Neural crest cell (in vitro differentiated cells): ENCODE results near the gene NONO. TPM values are rescaled to one million over a fixed set of nuclear protein-coding genes. Genes with fewer than 3 reads are reported as not detected.
"Not testable (repeated sequence)": the region's sequence is repeated elsewhere in the genome, so short reads cannot be mapped to it uniquely, and the experiment has no call there.

Experiments
- DNase-seq: peaks from one replicate; pipeline ENCODE4 v3.0.0; 2021; ENCODE audit warnings: low read depth, mixed read lengths, low spot score
- H3K27ac Mint-ChIP-seq: one replicate; pipeline ENCODE4 v1.8.0; 2021; ENCODE audit warnings: mild to moderate bottlenecking, mixed read lengths; ENCODE audit not compliant: unreplicated experiment
- H3K27me3 Mint-ChIP-seq: 2 replicates; pipeline ENCODE4 v1.8.0; 2021; ENCODE audit warnings: low read depth, mild to moderate bottlenecking, mixed read lengths
- H3K36me3 Mint-ChIP-seq: 2 replicates; pipeline ENCODE4 v1.8.0; 2021; ENCODE audit warnings: low read depth, mild to moderate bottlenecking, mixed read lengths
- H3K4me1 Mint-ChIP-seq: 2 replicates; pipeline ENCODE4 v1.8.0; 2021; ENCODE audit warnings: mixed read lengths
- H3K4me3 Mint-ChIP-seq: one replicate; pipeline ENCODE4 v1.8.0; 2021; ENCODE audit warnings: mild to moderate bottlenecking, mixed read lengths
- H3K9me3 Mint-ChIP-seq: 2 replicates; pipeline ENCODE4 v1.8.0; 2021; ENCODE audit warnings: mixed read lengths
- total RNA-seq: library from RNA; stranded (reverse); gene quantifications from 2 replicates; pipeline ENCODE4 v1.2.1, GENCODE V29; 2021
- TF ChIP-seq, protein P1 (sequence below): fragments of 200-600 bp; sonication (generic); conservative IDR thresholded peaks from 2 replicates; pipeline ENCODE4 v1.5.0; 2021; ENCODE audit warnings: antibody characterized with exemption, mild to moderate bottlenecking

Gene NONO
- total RNA-seq, 1 donor from 2014 or later: 990 TPM

DNA sequence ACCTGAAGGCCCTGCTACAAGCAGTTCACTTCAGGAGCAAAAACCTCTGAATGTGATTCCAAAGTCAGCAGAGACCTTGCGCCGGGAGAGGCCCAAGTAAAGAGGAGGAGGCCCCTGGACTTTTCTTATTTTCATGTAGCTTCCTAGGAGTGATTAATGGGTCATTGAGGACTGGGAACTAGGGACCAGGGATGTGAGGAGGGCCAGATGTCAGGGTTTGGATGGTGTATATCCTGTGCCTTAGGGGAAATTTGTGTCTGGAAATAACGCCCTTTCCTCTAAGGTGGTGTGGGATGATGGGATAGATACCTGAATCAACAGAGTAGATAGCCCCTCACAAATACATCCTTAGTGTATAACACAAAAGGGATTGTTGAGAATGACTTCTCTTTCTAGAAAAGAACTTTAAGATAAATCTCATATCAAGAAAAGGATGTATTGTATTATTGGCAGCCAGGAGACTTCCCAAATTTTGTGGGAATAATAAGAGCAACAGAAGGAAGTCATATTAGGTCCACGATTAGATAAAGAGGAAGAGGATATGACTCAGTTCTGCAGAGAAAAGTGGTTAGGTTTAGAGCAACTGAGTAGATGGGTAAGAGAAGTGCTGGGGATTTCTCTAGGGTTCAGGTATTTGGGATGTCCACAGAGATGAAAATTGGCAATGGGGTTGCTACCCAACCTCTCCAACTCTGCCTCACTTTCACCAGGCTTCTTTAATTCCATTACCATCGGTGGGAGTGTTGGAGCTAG, 19.2 kb downstream of the NONO start:
- H3K4me1 Mint-ChIP-seq: peaks cover 6% of the 10 kb centered on the region
- H3K27me3 Mint-ChIP-seq: no peaks in the 10 kb centered on the region
- peaks cover 37% of the 10 kb centered on the region for H3K36me3 Mint-ChIP-seq
- DNase-seq: no peak
- no peak overlapping the region for H3K27ac Mint-ChIP-seq
- H3K4me3 Mint-ChIP-seq: peak overlapping the region; percentile 23
- TF ChIP-seq, protein P1, sequence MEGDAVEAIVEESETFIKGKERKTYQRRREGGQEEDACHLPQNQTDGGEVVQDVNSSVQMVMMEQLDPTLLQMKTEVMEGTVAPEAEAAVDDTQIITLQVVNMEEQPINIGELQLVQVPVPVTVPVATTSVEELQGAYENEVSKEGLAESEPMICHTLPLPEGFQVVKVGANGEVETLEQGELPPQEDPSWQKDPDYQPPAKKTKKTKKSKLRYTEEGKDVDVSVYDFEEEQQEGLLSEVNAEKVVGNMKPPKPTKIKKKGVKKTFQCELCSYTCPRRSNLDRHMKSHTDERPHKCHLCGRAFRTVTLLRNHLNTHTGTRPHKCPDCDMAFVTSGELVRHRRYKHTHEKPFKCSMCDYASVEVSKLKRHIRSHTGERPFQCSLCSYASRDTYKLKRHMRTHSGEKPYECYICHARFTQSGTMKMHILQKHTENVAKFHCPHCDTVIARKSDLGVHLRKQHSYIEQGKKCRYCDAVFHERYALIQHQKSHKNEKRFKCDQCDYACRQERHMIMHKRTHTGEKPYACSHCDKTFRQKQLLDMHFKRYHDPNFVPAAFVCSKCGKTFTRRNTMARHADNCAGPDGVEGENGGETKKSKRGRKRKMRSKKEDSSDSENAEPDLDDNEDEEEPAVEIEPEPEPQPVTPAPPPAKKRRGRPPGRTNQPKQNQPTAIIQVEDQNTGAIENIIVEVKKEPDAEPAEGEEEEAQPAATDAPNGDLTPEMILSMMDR: no peak
- H3K9me3 Mint-ChIP-seq: no peaks in the 10 kb centered on the region

DNA sequence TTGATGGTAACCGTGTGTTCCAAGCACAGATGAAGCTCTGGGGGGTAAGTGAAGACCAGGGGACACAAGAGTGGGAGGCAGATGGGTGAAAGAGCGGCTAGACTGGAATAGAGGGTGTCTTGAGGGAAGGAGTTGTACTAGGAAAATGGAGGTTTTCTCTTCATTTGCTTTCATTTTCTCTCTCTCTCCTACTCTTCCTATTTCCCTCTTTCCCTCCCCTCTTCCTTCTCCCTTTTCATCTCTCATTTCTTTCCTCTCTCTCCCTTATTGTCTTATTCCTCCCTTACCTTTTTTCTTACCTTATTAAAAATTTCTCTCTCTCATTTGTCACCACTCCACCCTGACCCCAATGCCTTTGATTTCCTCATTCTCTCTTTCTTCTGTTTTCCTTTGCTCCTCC, 21.1 kb downstream of the NONO start:
- H3K27me3 Mint-ChIP-seq: no peaks in the 10 kb centered on the region
- H3K36me3 Mint-ChIP-seq: peaks cover 32% of the 10 kb centered on the region
- no peaks in the 10 kb centered on the region for H3K9me3 Mint-ChIP-seq
- no peak overlapping the region for H3K4me3 Mint-ChIP-seq
- DNase-seq: no peak
- no peak overlapping the region for H3K27ac Mint-ChIP-seq
- H3K4me1 Mint-ChIP-seq: peaks cover 6% of the 10 kb centered on the region
- TF ChIP-seq, protein P1: no peak

DNA sequence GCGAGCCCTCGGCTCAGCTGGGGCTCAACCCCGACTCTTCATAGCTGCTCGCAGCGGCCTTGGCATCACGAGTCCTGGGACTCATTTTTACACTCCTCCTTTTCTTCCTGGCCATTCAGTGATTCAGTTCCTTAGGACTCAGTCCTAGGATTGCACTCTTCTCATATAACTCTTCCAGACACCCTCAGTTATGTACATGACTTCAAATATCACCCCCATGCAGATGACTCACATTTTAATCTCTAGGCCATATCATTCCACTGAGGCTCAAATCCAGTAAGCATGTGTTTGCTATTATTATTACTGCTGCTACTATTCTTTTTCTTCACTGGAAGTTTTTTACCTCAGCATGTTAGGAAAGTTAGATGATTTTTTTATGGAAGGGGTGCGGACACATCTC, 32.5 kb downstream of the NONO start:
- H3K9me3 Mint-ChIP-seq: peaks cover 3% of the 10 kb centered on the region
- no peak for DNase-seq
- peaks cover 14% of the 10 kb centered on the region for H3K36me3 Mint-ChIP-seq
- no peak overlapping the region for H3K4me3 Mint-ChIP-seq
- no peak overlapping the region for H3K27ac Mint-ChIP-seq
- TF ChIP-seq, protein P1: no peak
- no peaks in the 10 kb centered on the region for H3K4me1 Mint-ChIP-seq
- H3K27me3 Mint-ChIP-seq: no peaks in the 10 kb centered on the region

DNA sequence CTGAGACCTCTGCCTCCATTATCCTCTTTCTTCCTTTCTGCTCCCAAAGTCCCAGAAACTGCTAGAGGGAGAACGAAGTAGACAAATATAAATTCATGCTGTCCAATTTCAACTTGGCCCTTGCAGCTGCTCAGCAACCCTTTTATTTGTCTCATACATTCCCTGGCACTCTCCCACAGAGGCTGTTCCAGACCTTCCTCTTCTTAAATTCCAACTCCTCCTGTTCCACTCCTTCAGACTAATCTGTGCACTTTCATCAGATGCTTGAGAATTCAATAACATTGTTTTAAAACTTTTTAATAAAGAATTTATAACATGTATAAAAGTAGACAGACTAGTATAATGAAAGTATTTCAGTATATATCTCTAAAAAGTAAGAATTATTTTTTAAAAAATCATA, 33.5 kb downstream of the NONO start:
- not testable (repeated sequence) for H3K9me3 Mint-ChIP-seq, H3K4me1 Mint-ChIP-seq, DNase-seq, H3K27ac Mint-ChIP-seq, H3K27me3 Mint-ChIP-seq, H3K4me3 Mint-ChIP-seq
- H3K36me3 Mint-ChIP-seq: peaks cover 15% of the 10 kb centered on the region

DNA sequence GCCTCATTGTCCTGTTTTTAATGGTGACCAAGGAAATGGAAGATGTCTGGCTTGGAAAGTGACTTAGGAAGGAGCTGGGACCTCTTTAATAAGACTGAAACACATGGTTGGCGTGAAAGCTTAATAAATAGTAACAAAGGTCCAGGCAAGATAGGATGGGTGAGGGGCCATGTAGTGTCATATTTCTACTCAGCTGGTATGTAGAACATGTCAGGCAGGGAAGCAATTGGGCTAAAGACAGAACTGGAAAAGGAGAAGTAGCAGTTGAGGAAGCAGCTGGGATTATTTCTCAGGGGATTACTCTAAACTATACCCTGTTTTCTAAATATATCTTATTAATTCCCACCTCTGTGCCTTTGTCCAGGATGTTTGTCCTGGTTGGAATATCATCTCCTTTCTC, 36.7 kb downstream of the NONO start:
- DNase-seq: no peak
- Mint-ChIP-seq H3K27me3 (no peaks in the 10 kb centered on the region), H3K4me3 (no peak overlapping the region), H3K27ac (no peak overlapping the region), H3K9me3 (no peaks in the 10 kb centered on the region), H3K36me3 (peaks cover 17% of the 10 kb centered on the region), H3K4me1 (no peaks in the 10 kb centered on the region)
- TF ChIP-seq, protein P1: no peak

DNA sequence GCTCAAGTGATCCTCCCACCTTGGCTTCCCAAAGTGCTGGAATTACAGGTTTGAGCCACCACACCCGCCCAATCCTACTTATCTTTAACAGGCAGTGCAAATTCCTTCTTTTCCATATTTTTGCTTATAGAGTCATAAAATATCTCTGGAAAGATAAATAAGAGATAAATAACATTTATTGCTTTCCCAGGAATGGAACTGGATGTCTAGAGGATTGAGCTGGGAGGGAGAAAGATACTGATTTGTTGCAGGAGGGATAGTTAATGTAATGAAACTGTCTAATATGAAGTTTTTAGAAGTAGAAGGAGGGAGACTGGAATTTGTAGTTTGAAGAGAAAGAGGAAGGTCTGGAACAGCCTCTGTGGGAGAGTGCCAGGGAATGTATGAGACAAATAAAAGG, 38.3 kb downstream of the NONO start:
- H3K4me1 Mint-ChIP-seq: no peaks in the 10 kb centered on the region
- H3K4me3 Mint-ChIP-seq: no peak overlapping the region
- DNase-seq: no peak
- no peaks in the 10 kb centered on the region for H3K27me3 Mint-ChIP-seq
- no peak overlapping the region for H3K27ac Mint-ChIP-seq
- H3K9me3 Mint-ChIP-seq: peaks cover 2% of the 10 kb centered on the region
- TF ChIP-seq, protein P1: no peak
- H3K36me3 Mint-ChIP-seq: peaks cover 14% of the 10 kb centered on the region

DNA sequence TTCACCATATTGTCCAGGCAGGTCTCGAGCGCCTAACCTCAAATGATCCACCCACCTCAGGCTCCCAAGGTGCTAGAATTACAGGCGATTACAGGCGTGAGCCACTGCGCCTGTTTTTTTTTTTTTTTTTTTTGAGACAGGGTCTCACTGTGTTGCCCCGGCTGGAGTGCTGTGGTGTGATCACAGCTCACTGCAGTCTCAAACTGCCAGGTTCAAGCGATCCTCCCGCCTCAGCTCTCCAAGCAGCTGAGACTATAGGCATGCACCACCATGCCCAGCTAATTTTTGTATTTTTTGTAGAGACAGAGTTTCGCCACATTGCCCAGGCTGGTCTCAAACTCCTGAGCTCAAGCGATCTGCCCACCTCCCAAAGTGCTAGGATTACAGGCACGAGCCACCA, 41.0 kb downstream of the NONO start:
- H3K4me3 Mint-ChIP-seq, H3K27ac Mint-ChIP-seq, H3K9me3 Mint-ChIP-seq, H3K27me3 Mint-ChIP-seq, H3K4me1 Mint-ChIP-seq, DNase-seq: not testable (repeated sequence)
- peaks cover 16% of the 10 kb centered on the region for H3K36me3 Mint-ChIP-seq
